Osteocyte (in vitro differentiated cells): ENCODE results near the gene PTP4A2. TPM values are rescaled to one million over a fixed set of nuclear protein-coding genes. Genes with fewer than 3 reads are reported as not detected.

Experiments
- DNase-seq: peaks from one replicate; pipeline ENCODE4 v3.0.0; 2021; ENCODE audit warnings: mixed read lengths; ENCODE audit not compliant: unreplicated experiment; ENCODE audit errors: extremely low spot score
- H3K27ac Mint-ChIP-seq: one replicate; pipeline ENCODE4 v1.8.0; 2021; ENCODE audit warnings: mild to moderate bottlenecking, mixed read lengths; ENCODE audit not compliant: unreplicated experiment
- H3K27me3 Mint-ChIP-seq: one replicate; pipeline ENCODE4 v1.8.0; 2021; ENCODE audit warnings: mixed read lengths; ENCODE audit not compliant: unreplicated experiment
- H3K36me3 Mint-ChIP-seq: one replicate; pipeline ENCODE4 v1.8.0; 2021; ENCODE audit warnings: mixed read lengths; ENCODE audit not compliant: unreplicated experiment
- H3K4me1 Mint-ChIP-seq: one replicate; pipeline ENCODE4 v1.8.0; 2021; ENCODE audit warnings: mixed read lengths; ENCODE audit not compliant: unreplicated experiment
- H3K4me3 Mint-ChIP-seq: one replicate; pipeline ENCODE4 v1.8.0; 2021; ENCODE audit warnings: mild to moderate bottlenecking, moderate library complexity, mixed read lengths; ENCODE audit not compliant: unreplicated experiment
- H3K9me3 Mint-ChIP-seq: one replicate; pipeline ENCODE4 v1.8.0; 2021; ENCODE audit warnings: mixed read lengths; ENCODE audit not compliant: unreplicated experiment
- CTCF ChIP-seq: fragments of 200-600 bp; sonication (generic); IDR thresholded peaks from 2 replicates; pipeline ENCODE4 v1.5.0; 2021; ENCODE audit warnings: antibody characterized with exemption, mild to moderate bottlenecking, moderate library complexity
- total RNA-seq: library from RNA; stranded (reverse); gene quantifications from 2 replicates; pipeline ENCODE4 v1.2.1, GENCODE V29; 2021

Gene PTP4A2
- total RNA-seq, 1 donor from 2014 or later = 142 TPM

DNA sequence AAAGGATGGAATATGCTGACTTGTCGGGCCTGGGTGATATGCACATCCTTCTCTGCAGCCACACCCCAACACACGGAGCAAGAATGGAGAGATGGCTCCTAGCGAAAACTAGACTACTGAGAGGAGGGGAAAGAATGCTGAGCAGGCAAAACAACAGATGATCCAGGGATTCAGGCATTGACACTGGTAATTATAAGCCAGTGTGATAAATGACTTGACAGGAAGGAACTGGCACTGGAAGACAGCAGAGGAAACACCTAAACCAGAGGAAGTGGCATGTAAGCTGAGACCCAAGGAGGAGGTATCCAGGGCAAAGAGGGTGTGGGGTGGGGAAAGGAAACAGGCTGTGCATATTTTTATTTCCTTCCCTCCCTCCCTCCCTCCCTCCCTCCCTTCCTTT, 43.8 kb upstream of the PTP4A2 start:
- Mint-ChIP-seq H3K36me3 (no peaks in the 10 kb centered on the region), H3K27ac (no peak overlapping the region), H3K9me3 (no peaks in the 10 kb centered on the region), H3K27me3 (no peaks in the 10 kb centered on the region), H3K4me3 (no peak overlapping the region), H3K4me1 (peaks cover 42% of the 10 kb centered on the region)
- TF ChIP-seq CTCF = no peak
- no peak for DNase-seq

- H3K27me3 Mint-ChIP-seq = no peaks in the 10 kb centered on the region
- no peak overlapping the region for H3K27ac Mint-ChIP-seq
- no peaks in the 10 kb centered on the region for H3K36me3 Mint-ChIP-seq
- H3K9me3 Mint-ChIP-seq = no peaks in the 10 kb centered on the region
- TF ChIP-seq CTCF = no peak
- H3K4me3 Mint-ChIP-seq = no peak overlapping the region
- H3K4me1 Mint-ChIP-seq = peaks cover 40% of the 10 kb centered on the region
- DNase-seq = no peak
Measured at GRCh38 chr1:31981456-31981839, 43.3 kb upstream of the PTP4A2 start.

DNA sequence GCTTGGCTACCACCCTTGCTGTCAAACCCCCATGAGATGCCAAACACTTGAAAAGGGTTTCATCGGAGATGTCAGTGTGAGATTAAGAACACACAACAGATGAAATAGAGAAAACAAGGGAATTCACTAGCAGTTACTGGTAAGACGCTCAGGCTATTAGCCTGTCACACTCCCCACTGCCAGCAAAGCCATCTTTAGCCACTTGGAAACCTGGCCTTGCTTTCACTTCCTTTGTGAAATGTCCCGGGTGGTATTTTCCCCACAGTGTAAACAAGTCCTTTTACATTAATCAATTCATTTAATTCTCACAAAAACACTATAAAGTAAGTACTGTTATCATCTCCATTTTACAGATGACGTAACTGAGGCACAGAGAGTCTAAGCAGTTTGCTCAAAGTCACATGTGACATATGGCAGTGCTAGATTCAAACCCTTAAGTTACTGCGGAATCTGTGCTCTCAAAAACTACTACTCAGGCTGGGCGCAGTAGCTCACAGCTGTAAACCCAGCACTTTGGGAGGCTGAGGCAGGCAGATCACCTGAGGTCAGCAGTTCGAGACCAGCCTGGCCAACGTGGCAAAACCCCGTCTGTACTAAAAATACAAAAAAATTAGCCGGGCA, 42.8 kb upstream of the PTP4A2 start:
- no peak overlapping the region for H3K27ac Mint-ChIP-seq
- H3K4me1 Mint-ChIP-seq = peaks cover 40% of the 10 kb centered on the region
- no peak for DNase-seq
- no peaks in the 10 kb centered on the region for H3K36me3 Mint-ChIP-seq
- H3K4me3 Mint-ChIP-seq = no peak overlapping the region
- H3K9me3 Mint-ChIP-seq = no peaks in the 10 kb centered on the region
- H3K27me3 Mint-ChIP-seq = no peaks in the 10 kb centered on the region
- TF ChIP-seq CTCF = no peak

DNA sequence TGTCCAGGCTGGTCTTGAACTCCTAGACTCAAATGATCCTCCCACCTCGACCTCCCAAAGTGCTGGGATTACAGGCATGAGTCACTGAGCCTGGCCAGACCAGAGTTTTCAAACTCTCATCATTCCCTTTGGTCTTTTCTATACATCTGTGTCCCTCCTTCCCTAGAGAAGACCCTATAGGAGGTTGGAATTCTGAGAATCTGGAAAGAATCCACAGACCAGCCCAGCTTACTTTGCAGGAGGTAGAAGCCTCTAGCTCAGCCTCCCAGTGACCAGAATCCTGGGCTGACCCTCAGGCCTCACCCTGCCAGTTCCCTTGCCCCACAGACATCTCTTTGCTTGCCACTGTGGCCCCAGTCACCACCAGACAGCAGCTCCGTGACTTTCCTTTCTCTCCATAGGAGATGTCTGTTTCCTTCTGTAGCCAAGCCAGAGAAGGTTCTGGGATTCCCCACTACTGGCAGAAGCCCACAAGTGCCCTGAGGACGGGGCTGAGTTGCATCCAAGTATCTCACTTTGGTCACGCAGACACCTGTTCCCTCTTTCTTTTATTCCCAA, 40.8 kb upstream of the PTP4A2 start:
- Mint-ChIP-seq H3K36me3 (no peaks in the 10 kb centered on the region), H3K27me3 (no peaks in the 10 kb centered on the region), H3K27ac (peak overlapping the region; percentile 54), H3K9me3 (no peaks in the 10 kb centered on the region), H3K4me1 (peaks cover 28% of the 10 kb centered on the region), H3K4me3 (no peak overlapping the region)
- TF ChIP-seq CTCF = no peak
- no peak for DNase-seq

- no peaks in the 10 kb centered on the region for H3K27me3 Mint-ChIP-seq
- H3K36me3 Mint-ChIP-seq = no peaks in the 10 kb centered on the region
- H3K4me1 Mint-ChIP-seq = peaks cover 28% of the 10 kb centered on the region
- no peak for DNase-seq
- H3K9me3 Mint-ChIP-seq = no peaks in the 10 kb centered on the region
- TF ChIP-seq CTCF = peak; percentile 54
- peak overlapping the region; percentile 83 for H3K27ac Mint-ChIP-seq
- no peak overlapping the region for H3K4me3 Mint-ChIP-seq
Measured at GRCh38 chr1:31977385-31978131, 39.4 kb upstream of the PTP4A2 start.
